GM18873 (cell line): ENCODE results near the gene TGFA.

Experiments used
- ATAC-seq: cut with Tn5 transposase; IDR thresholded peaks from one replicate; pipeline ENCODE4 v1.9.1; 2021; ENCODE audit warnings: mild to moderate bottlenecking, moderate library complexity, moderate number of reproducible peaks; ENCODE audit not compliant: unreplicated experiment, low FRiP score

The TGFA gene

GRCh38 chr2:70527447-70528080 lies 26.1 kb downstream of the TGFA start:
- no peak for ATAC-seq

- ATAC-seq: no peak
These were observed 27.5 kb downstream of the TGFA start for GRCh38 chr2:70526126-70526525.

- ATAC-seq: no peak
These were observed 28.6 kb downstream of the TGFA start for GRCh38 chr2:70525032-70525431.

DNA sequence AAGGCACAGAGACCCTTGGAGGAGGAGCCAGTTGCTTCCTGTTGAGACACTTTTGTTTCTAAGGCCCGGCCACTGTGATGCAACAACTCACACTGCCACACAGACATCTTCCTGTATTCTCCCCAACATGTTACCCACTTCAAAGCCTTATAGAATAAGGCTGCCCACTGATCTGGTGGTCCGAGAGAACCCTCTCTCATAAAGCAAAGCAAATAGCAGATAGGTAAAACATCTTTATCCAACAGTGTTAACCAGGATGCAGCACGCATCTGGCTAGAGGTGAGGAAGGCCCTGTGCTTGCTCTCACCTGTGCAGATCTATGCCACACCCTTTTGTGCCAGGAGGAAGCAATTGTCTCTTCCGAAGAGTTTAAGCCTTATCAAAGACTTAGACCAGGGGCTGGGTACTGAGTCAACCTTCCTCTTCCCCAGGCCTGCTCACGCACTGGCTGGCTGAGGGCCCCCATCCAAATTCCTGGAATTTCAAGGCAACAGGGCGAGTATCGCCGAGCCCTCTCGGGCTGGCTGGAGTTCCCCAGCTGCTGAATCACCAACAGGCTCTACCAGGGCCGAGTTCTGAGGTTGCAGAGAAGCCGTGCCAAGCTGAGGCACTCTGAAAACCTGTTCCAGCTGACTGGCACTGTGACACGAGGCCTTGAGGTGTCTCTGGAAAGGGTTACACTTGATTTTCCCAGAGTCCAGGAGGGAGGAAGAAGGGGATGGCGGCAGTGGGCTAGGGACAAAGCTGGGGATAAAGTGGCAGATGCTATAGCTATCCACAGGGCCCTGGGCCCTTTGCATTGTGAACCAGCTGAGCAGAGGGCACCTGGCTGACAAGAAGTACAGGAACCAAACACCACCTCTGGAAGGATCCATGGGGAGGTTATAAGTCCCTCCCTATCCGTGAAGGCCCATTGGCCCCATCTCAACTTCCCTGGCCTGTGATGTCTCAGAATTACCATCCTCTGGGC lies 29.3 kb downstream of the TGFA start:
- no peak for ATAC-seq

DNA sequence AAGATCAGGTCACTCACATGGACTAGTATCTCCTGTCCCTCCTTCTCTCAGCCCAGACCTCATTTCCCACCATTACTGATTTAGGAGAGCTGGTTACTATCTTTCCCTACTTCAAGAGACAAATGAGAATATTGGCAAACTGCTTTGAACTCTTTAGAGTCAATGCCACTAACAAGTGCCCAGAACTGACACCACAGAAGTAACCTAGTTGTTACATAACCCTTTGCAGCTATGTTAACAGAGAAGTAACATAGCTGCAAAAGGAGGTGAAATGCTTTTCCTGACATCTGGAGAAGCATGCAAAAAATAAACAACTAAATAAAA lies 30.0 kb downstream of the TGFA start:
- no peak for ATAC-seq

- ATAC-seq: no peak
These were observed 31.0 kb downstream of the TGFA start for GRCh38 chr2:70522627-70523026.

- no peak for ATAC-seq
These were observed 32.8 kb downstream of the TGFA start for GRCh38 chr2:70520825-70521224.

GRCh38 chr2:70519453-70519852 lies 34.2 kb downstream of the TGFA start:
- ATAC-seq: no peak

DNA sequence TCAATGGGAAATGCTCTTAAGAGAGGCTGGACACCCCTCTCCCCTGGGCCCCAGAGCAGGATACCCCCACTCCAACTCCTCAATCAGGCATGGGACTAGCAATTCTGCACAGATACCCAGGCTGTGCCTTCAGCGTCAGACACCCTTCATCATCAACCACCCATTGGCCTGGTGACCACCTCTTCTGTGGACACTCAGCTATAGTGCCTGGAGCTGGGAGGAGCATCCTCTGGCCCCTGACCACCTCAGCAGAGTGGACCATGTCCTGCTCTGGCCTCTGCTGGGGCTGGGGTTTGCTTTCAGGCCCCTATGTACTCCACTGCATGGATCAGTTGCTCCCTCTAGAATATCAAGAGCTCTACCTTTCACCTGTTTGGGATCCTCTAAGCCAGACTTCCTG lies 35.1 kb downstream of the TGFA start:
- ATAC-seq: no peak

- ATAC-seq: no peak
These were observed 35.8 kb downstream of the TGFA start for GRCh38 chr2:70517804-70518203.

- ATAC-seq: peak; percentile 92
These were observed 37.0 kb downstream of the TGFA start for GRCh38 chr2:70516596-70516995.

- no peak for ATAC-seq
These were observed 37.7 kb downstream of the TGFA start for GRCh38 chr2:70515938-70516337.

- ATAC-seq: no peak
These were observed 39.0 kb downstream of the TGFA start for GRCh38 chr2:70514612-70515055.

- no peak for ATAC-seq
These were observed 39.9 kb downstream of the TGFA start for GRCh38 chr2:70513738-70514137.

GRCh38 chr2:70511971-70512729 lies 41.5 kb downstream of the TGFA start:
- no peak for ATAC-seq

DNA sequence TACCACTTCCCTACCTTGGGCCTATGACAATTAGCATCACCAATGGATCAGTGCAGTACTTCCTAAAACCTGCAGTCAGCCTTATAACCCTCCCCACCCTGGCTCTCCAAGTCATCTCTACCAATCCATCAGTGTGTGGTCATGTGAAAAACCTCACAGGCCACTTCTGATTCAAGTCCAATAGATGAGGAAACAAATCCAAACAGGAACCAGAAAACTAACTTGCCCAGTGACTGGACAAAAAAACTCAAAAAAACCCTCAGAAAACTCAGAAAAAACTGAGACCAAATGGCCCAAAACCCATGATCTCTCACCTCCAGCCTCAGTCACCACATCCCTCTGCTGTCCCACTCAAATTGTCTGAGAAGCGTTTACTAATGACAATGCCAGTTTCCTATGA lies 43.3 kb downstream of the TGFA start:
- no peak for ATAC-seq

GRCh38 chr2:70509565-70509964 lies 44.1 kb downstream of the TGFA start:
- ATAC-seq: no peak

DNA sequence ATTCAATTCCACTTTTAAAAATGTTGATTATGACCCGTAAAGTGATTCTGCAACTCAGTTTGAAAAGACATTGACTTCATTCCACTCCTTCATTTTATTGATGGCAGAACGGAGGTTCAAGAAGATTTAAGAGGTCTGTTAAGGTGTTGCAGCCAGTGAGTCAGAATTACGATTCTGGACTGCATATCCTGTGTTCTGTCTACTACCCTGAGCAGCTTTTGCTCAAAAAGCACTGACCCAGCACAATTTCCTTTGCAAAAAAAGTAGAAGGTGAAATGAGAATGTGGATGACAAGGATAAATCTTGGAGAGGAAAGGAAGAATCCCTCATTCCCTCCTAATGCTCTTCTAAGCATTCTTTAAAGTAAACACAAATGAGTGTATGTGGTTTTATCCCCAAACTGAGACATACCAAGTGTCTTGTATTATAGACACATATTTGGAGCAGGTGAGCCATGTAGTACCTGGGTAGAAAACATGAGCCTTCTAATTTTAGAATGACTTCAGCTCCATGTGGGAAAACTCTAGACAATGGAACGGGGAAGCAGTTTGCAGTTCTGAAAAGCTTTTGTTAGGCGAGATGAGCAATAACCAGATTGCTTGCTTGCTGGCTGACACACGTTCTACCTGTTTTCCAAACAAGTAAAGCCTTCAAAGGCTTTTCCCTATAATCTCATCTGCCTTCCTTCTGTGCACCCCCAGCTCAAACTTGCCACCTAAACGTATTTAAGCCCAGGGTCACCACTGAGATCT lies 44.7 kb downstream of the TGFA start:
- ATAC-seq: no peak

GRCh38 chr2:70505613-70506391 lies 47.8 kb downstream of the TGFA start:
- no peak for ATAC-seq

GRCh38 chr2:70504750-70505149 lies 48.9 kb downstream of the TGFA start:
- no peak for ATAC-seq
